Stimulated activated CD4-positive, alpha-beta T cell treated with anti-CD3 and anti-CD28 coated beads, Interleukin-2, amount 100 ng/mL, for 4 hours (primary cell): ENCODE measurements around the gene SAMD14.

Experiments
- DNase-seq: peaks from one replicate; pipeline ENCODE4 v3.0.0-alpha.2; 2020; ENCODE audit warnings: low read depth

SAMD14 gene

GRCh38 chr17:50129728-50130558 is at the start of gene SAMD14:
Gene SAMD14, minus strand, starts transcription at chr17:50130160. Its CDS starts 5,201 bp downstream, at chr17:50124959.
- DNase-seq, result no peak

GRCh38 chr17:50177983-50178834 is 48.2 kb upstream of the SAMD14 start:
- peak; percentile 34 for DNase-seq

DNA sequence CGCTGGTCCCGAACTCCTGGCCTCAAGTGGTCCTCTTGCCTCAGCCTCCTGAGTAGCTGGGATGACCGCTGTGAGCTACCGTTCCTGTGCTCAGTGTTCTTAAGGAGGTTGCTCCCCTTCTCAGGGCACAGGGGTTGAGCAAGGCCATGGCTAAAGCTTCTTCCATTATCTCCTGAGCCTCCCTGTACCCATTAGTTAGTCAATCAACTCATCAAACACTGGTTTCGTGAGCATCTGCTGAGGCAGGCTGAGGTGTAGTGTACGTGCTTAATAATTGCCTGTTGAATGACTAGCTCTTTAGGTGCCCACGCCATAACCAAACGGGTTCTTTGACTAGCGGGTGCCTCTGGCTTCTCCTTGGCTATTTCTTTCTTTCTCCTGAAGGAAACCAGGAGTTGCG is 47.5 kb upstream of the SAMD14 start:
- no peak for DNase-seq

GRCh38 chr17:50176559-50177357 is 46.8 kb upstream of the SAMD14 start:
- DNase-seq, result no peak

- DNase-seq, result no peak
These were observed 45.3 kb upstream of the SAMD14 start for GRCh38 chr17:50175035-50175807.

DNA sequence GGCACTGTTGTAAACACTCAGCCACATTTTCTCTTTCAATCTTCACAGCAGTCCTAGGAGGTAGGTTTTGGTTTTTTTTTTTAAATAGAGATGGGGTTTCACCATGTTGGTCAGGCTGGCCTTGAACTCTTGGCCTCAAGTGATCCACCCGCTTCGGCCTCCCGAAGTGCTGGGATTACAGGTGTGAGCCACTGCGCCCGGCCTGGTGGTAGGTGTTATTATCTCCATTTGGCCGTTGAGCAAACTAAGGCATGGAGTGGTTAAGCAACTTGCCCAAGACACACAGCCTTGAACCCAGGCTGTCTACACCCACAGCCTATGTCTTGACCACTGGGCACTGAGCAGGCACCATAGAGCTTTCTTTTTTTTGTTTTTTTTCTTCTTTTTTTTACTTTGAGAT is 44.5 kb upstream of the SAMD14 start:
- no peak for DNase-seq

GRCh38 chr17:50173335-50173941 is 43.5 kb upstream of the SAMD14 start:
- no peak for DNase-seq

GRCh38 chr17:50172936-50173334 is 43.0 kb upstream of the SAMD14 start:
- no peak for DNase-seq

DNA sequence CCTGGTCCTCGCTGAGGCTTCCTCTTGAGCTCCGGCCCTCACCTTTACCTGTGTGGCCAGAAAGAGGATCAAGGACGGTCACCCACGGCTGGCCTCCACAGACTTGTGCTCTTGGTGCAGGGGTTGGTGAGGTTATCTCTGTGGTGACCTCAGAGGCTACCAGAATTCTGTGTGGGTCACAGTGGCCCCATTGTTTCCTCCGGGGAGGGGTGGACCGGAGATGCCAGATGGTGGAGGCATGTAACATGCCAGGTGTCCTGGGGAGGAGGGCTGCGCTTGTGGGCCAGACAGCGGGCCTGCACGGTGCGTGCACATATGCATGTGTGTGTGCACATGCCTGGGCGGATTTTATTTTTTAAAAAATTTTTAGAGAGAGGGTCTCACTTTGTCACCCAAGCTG is 42.2 kb upstream of the SAMD14 start:
- DNase-seq, result no peak

DNA sequence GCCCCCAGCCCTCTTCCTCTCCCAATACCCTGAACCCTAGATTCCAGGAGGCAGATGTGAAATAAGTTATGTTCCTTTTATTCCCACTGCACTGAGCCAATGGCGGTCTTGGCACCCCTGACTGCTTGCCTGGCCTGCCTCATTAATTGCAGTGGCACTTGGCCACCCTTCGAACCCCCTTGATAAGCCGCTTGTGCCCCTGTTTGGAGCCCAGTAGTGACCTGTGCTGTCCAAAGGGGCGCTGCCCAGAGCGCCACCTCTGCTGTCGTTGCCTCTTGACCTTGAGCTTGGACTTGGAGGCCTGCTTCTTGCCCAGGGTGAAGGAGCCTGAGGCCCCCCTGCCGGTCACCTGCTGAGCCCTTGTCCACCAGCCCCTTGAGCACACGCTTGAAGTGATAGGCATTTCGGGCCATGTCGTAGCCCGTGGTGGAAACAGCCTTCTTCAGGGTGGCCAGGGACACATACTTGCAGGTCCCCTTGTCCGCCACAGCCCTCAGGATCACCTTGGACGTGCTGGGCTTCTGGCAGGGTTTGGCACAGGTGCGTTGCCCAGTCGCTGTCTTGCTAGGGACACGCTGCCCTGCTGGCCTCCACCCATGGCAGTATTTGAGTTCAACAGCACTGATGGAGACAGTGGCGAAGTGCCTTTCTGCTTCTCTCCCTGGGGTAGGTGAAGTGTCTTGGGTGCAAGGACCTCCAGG is 41.6 kb upstream of the SAMD14 start:
- DNase-seq, result no peak

- DNase-seq, result no peak
These were observed 40.9 kb upstream of the SAMD14 start for GRCh38 chr17:50170662-50171370.

DNA sequence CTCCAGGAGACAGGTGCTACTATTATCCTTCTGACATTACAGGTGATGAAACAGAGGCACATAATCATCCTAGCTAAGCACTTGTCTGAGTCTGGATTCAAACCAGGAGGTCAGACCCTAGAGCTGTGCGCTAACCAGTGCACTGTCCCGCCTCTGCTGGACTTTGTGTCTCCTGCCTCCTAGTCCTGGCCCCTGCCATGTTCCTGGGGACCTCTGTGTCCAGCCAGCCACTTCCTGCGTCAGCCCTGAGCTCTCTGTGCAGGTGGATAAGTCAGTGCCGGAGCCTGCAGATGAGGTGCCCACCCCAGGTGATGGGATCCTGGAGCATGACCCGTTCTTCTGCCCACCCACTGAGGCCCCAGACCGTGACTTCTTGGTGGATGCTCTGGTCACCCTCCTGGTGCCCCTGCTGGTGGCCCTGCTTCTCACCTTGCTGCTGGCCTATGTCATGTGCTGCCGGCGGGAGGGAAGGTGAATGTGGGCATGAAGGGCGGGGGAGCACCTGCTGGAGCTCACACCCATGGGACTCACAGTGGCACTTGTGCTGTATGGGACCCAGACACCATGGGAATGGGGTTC is 40.0 kb upstream of the SAMD14 start:
- DNase-seq, result no peak

GRCh38 chr17:50169121-50169764 is 39.3 kb upstream of the SAMD14 start:
- DNase-seq, result no peak

- no peak for DNase-seq
These were observed 38.4 kb upstream of the SAMD14 start for GRCh38 chr17:50168319-50168718.

- DNase-seq, result no peak
These were observed 37.4 kb upstream of the SAMD14 start for GRCh38 chr17:50167371-50167770.

GRCh38 chr17:50166518-50167181 is 36.7 kb upstream of the SAMD14 start:
- DNase-seq, result no peak

GRCh38 chr17:50165867-50166517 is 36.0 kb upstream of the SAMD14 start, which contains the start of gene SGCA:
Gene SGCA, plus strand, starts transcription at chr17:50166005. Its CDS starts 36 bp downstream, at chr17:50166041.
- DNase-seq, result no peak

GRCh38 chr17:50165466-50165865 is 35.5 kb upstream of the SAMD14 start:
- DNase-seq, result no peak
